ENCODE results near the gene GDPD3.
"Not testable (repeated sequence)": the region's sequence is repeated elsewhere in the genome, so short reads cannot be mapped to it uniquely, and the experiment has no call there.

GDPD3 gene

GRCh38 chr16:30116291-30117207, 3.2 kb upstream of the GDPD3 start:
- no peak overlapping the region for H3K4me3 ChIP-seq (ENCODE audit: low read depth, low read length)
- no peak for TF ChIP-seq CTCF (conservative IDR thresholded peaks at IDR 0.05; ENCODE audit: low read depth, low read length)
- DNase-seq (ENCODE audit: low read depth) = no peak

- no peak overlapping the region for H3K4me3 ChIP-seq (ENCODE audit: low read depth, low read length)
- DNase-seq (ENCODE audit: low read depth) = no peak
- TF ChIP-seq CTCF (conservative IDR thresholded peaks at IDR 0.05; ENCODE audit: low read depth, low read length) = no peak
Observed at GRCh38 chr16:30115238-30115637, 1.9 kb upstream of the GDPD3 start.

- not testable (repeated sequence) for DNase-seq (ENCODE audit: low read depth); H3K4me3 ChIP-seq (ENCODE audit: low read depth, low read length)
Observed at GRCh38 chr16:30114833-30115232, 1.5 kb upstream of the GDPD3 start.

- no peak for TF ChIP-seq CTCF (conservative IDR thresholded peaks at IDR 0.05; ENCODE audit: low read depth, low read length)
- no peak overlapping the region for H3K4me3 ChIP-seq (ENCODE audit: low read depth, low read length)
- DNase-seq (ENCODE audit: low read depth) = no peak
Observed at GRCh38 chr16:30114411-30114810, 1.1 kb upstream of the GDPD3 start.

GRCh38 chr16:30113711-30114333, 485 bp upstream of the GDPD3 start:
- no peak for DNase-seq (ENCODE audit: low read depth)
- TF ChIP-seq CTCF (conservative IDR thresholded peaks at IDR 0.05; ENCODE audit: low read depth, low read length) = no peak
- H3K4me3 ChIP-seq (ENCODE audit: low read depth, low read length) = no peak overlapping the region

- H3K4me3 ChIP-seq (ENCODE audit: low read depth, low read length) = no peak overlapping the region
- TF ChIP-seq CTCF (conservative IDR thresholded peaks at IDR 0.05; ENCODE audit: low read depth, low read length) = peak; percentile 78
- DNase-seq (ENCODE audit: low read depth) = peak; percentile 74
Observed at GRCh38 chr16:30112197-30113030, 923 bp downstream of the GDPD3 start.

GRCh38 chr16:30110661-30111060, 2.7 kb downstream of the GDPD3 start:
- TF ChIP-seq CTCF (conservative IDR thresholded peaks at IDR 0.05; ENCODE audit: low read depth, low read length) = no peak
- H3K4me3 ChIP-seq (ENCODE audit: low read depth, low read length) = no peak overlapping the region
- peak; percentile 43 for DNase-seq (ENCODE audit: low read depth)
